ENCODE data around the gene GBX1.

Gene GBX1

DNA sequence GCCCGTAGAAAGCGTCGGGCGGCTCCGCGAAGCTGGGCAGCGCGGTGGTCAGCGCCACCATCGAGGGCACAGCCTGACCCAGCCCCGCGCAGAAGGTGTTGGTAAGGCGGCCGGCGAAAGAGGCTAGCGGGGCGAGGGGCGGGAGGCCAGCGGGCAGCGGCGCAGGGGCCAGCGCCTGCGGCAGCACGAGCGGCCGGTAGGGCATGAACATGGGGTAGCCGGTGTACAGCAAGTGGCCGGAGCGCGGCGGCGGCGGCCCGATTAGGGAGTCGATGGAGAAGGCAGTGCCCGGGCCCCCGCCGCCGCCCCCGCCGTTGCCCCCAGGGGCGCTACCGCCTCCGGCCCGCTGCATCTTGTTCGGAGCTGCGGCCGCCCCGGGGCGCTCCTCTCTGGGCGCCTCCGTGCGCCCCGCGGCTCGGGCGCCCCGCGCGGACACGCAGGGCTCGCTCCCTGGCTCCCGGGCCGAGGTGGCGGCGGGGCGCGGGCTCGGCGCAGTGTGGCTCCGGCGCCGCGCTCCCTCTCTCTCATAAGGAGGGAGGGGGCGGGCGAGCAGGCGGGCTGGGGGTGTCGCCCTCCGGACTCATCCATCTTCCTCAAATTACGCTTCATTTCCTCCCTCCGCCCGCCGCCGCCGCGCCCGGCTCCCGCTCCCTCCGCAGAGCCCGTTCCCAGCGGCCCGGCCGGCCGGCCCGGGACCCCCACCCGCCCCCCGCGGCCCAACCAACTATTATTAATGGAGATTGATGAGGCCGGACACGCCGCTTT lies at the start of gene GBX1:
TSS of gene GBX1 (minus strand) at position 498 of the 765 bp plus-strand sequence. CDS start at position 352, 146 bp downstream.
- TF ChIP-seq, protein P1, sequence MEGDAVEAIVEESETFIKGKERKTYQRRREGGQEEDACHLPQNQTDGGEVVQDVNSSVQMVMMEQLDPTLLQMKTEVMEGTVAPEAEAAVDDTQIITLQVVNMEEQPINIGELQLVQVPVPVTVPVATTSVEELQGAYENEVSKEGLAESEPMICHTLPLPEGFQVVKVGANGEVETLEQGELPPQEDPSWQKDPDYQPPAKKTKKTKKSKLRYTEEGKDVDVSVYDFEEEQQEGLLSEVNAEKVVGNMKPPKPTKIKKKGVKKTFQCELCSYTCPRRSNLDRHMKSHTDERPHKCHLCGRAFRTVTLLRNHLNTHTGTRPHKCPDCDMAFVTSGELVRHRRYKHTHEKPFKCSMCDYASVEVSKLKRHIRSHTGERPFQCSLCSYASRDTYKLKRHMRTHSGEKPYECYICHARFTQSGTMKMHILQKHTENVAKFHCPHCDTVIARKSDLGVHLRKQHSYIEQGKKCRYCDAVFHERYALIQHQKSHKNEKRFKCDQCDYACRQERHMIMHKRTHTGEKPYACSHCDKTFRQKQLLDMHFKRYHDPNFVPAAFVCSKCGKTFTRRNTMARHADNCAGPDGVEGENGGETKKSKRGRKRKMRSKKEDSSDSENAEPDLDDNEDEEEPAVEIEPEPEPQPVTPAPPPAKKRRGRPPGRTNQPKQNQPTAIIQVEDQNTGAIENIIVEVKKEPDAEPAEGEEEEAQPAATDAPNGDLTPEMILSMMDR (IDR thresholded peaks at IDR 0.05; ENCODE audit: unreplicated experiment in 3 of 3): peak; percentile 23 to 32 (median 30)
- H3K9me3 Mint-ChIP-seq: peaks cover 3% of the 10 kb centered on the region
- H3K27me3 Mint-ChIP-seq (ENCODE audit: low read depth): peaks cover 43% of the 10 kb centered on the region
- no peak within 1 kb of the TSS for H3K27ac Mint-ChIP-seq
- no peaks in the 10 kb centered on the region for H3K36me3 Mint-ChIP-seq (ENCODE audit: low read depth)
- peaks cover 6% of the 10 kb centered on the region for H3K4me1 Mint-ChIP-seq
- peak within 1 kb of the TSS; percentile 76 to 84 (median 80) for H3K4me3 Mint-ChIP-seq

DNA sequence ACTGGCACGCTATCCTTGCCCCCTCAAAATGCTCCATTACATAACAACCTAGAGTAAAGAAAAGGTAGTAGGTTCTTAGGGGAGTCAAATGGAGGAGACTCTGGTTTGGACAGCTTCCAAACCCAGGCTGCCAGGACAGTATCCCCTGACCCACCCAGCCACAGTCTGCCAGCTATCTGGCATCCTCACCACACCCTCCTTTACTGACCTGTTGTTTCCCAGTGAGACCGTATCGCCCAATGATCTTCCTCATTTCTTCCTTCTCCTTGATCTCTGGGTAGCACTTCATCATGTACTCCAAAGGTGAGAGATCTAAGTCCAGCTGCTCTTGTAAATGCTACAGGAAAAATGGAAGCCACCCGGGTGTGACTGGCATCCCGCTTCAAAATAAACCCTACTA lies 47.9 kb upstream of the GBX1 start:
- no peak overlapping the region for H3K4me3 Mint-ChIP-seq
- TF ChIP-seq, protein P1 (IDR thresholded peaks at IDR 0.05; ENCODE audit: unreplicated experiment in 3 of 3): no peak

DNA sequence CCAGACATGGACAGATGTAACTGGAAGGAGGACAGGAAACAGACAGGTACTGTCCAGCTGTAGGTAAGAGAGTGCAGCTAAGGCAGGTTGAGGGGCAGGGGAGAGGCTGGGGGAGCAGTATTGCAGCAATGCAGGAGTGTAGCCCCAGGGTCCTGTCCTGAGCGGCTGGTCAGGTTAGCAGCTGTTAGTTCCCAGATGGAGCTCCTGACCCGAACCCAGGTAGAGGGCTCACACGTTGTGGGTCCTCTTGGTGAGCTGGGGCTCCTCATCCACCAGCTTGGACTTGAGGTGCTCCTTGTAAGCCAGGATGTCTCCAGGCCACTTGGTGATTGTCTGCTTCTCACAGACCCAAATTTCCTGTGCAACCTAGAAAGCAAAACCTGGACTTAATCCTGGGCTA lies 46.3 kb upstream of the GBX1 start:
- no peak overlapping the region for H3K4me3 Mint-ChIP-seq
- no peaks in the 10 kb centered on the region for H3K27me3 Mint-ChIP-seq (ENCODE audit: low read depth)
- H3K9me3 Mint-ChIP-seq: no peaks in the 10 kb centered on the region
- H3K36me3 Mint-ChIP-seq (ENCODE audit: low read depth): peaks cover 48% of the 10 kb centered on the region
- no peaks in the 10 kb centered on the region for H3K4me1 Mint-ChIP-seq
- no peak overlapping the region for H3K27ac Mint-ChIP-seq
- TF ChIP-seq, protein P1 (IDR thresholded peaks at IDR 0.05; ENCODE audit: unreplicated experiment in 3 of 3): no peak

More for the DNA sequence above, 47.9 kb upstream of the GBX1 start:
- H3K36me3 Mint-ChIP-seq (ENCODE audit: low read depth): peaks cover 56% of the 10 kb centered on the region
- H3K4me1 Mint-ChIP-seq: no peaks in the 10 kb centered on the region
- no peaks in the 10 kb centered on the region for H3K9me3 Mint-ChIP-seq
- no peaks in the 10 kb centered on the region for H3K27me3 Mint-ChIP-seq (ENCODE audit: low read depth)
- no peak overlapping the region for H3K27ac Mint-ChIP-seq

DNA sequence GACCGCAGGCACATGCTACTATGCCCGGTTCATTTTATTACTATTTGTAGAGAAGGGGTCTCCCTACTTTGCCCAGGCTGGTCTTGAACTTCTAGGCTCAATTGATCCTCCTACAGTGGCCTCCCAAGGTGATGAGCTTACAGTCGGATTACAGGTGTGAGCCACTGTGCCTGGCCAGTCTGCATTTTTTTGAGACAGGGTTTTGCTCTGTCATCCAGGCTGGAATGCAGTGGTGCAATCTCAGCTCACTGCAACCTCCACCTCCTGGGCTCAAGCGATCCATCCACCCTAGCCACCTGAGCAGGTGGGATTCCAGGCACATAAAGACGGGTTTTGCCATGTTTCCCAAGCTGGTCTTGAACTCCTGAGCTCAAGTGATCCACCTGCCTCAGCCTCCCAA lies 45.1 kb upstream of the GBX1 start:
- no peak overlapping the region for H3K27ac Mint-ChIP-seq
- TF ChIP-seq, protein P1 (IDR thresholded peaks at IDR 0.05; ENCODE audit: unreplicated experiment in 3 of 3): no peak
- peaks cover 36% of the 10 kb centered on the region for H3K36me3 Mint-ChIP-seq (ENCODE audit: low read depth)
- H3K4me3 Mint-ChIP-seq: no peak overlapping the region
- H3K4me1 Mint-ChIP-seq: no peaks in the 10 kb centered on the region
- peaks cover 5% of the 10 kb centered on the region for H3K27me3 Mint-ChIP-seq (ENCODE audit: low read depth)
- no peaks in the 10 kb centered on the region for H3K9me3 Mint-ChIP-seq

DNA sequence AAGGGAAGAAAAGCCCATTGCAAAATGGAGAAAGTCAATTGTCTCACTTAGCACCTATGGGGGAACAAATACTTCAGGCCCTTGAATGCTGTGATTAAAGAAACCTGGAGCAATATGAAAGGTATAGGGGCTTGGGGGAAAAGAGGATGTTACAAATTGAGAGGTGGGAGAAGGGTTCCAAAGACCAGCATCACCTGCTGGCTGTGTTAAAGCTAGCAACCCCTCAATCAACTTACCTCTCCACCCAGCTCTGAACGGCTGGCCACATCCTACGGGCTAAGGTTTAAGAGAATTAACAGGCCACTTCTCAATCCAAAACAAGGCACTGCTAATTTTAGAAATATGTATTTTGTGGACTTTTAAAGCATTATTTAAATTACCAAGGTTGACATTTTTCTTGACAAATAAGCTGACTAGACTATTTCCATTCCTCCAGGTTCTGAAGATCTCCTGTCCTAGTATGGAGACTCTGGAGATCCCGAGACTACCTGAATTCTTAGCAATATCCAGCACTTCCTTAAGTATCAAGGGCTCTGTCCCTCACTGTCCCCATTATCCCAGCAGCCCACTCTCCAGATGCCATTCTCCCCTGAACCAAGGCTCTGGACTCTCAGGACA lies 43.8 kb upstream of the GBX1 start:
- TF ChIP-seq, protein P1 (IDR thresholded peaks at IDR 0.05; ENCODE audit: unreplicated experiment in 3 of 3): no peak
- peaks cover 31% of the 10 kb centered on the region for H3K36me3 Mint-ChIP-seq (ENCODE audit: low read depth)
- peaks cover 5% of the 10 kb centered on the region for H3K27me3 Mint-ChIP-seq (ENCODE audit: low read depth)
- H3K4me3 Mint-ChIP-seq: no peak overlapping the region
- H3K9me3 Mint-ChIP-seq: no peaks in the 10 kb centered on the region
- no peaks in the 10 kb centered on the region for H3K4me1 Mint-ChIP-seq
- no peak overlapping the region for H3K27ac Mint-ChIP-seq
